Testis (tissue), 2 donors: Measurements from ENCODE around the gene SMG9.

Experiments used
- POLR2A ChIP-seq: fragments of 450-650 bp; IDR thresholded peaks from one replicate; pipeline ENCODE4 v1.6.1; 2017; ENCODE audit warnings: antibody characterized with exemption, mild to moderate bottlenecking, moderate library complexity
- TF ChIP-seq, protein P1 (sequence below), 3 experiments: fragments of 450-650 bp in 2 of 3; fragments of 200-600 bp in 1 of 3; sonication (generic) in 1 of 3; IDR thresholded peaks; one replicate each; pipeline ENCODE4 v1.5.1; 2016 to 2019; ENCODE audit warnings: antibody characterized with exemption in 3 of 3, mild to moderate bottlenecking in 2 of 3, moderate library complexity in 1 of 3

DNA sequence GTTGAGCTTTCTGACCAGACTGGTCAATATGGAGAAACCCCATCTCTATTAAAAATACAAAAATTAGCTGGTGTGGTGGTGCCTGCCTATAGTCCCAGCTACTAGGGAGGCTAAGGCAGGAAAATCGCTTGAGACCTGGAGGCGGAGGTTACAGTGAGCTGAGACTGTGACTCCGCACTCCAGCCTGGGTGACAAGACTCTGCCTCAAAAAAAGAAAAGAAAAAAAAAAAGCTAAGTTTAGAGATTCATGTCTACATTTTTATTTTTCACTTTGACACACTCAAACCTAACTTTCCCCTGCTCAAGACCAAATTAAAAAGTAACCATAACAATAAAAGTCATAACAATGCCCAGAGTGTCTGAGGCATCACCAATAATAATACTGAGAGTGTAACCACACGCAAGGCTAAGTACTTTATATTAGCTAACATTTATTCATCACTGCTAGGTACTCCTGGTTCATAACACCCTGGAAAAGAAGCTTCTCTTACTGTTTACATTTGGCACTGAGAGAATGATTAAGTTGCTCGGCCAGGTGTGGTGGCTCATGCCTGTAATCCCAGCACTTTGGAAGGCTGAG, 33.2 kb downstream of the SMG9 start:
- TF ChIP-seq POLR2A: no peak
- TF ChIP-seq, protein P1, sequence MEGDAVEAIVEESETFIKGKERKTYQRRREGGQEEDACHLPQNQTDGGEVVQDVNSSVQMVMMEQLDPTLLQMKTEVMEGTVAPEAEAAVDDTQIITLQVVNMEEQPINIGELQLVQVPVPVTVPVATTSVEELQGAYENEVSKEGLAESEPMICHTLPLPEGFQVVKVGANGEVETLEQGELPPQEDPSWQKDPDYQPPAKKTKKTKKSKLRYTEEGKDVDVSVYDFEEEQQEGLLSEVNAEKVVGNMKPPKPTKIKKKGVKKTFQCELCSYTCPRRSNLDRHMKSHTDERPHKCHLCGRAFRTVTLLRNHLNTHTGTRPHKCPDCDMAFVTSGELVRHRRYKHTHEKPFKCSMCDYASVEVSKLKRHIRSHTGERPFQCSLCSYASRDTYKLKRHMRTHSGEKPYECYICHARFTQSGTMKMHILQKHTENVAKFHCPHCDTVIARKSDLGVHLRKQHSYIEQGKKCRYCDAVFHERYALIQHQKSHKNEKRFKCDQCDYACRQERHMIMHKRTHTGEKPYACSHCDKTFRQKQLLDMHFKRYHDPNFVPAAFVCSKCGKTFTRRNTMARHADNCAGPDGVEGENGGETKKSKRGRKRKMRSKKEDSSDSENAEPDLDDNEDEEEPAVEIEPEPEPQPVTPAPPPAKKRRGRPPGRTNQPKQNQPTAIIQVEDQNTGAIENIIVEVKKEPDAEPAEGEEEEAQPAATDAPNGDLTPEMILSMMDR (IDR thresholded peaks at IDR 0.05): no peak
